Thyroid gland (tissue), 4 donors: ENCODE data around the gene PGLYRP1. TPM values are rescaled to one million over a fixed set of nuclear protein-coding genes. Genes with fewer than 3 reads are reported as not detected.
A peak's percentile ranks its signal among the peaks of the same experiment; 100 is the strongest.

Experiments used
- DNase-seq, 2 donors: peaks; one replicate each; pipeline ENCODE4 v3.0.0-alpha.2; 2019
- H3K27ac ChIP-seq, 3 donors: fragments of 200-600 bp; sonication (generic); 1 replicate in 2 of 3; 2 replicates in 1 of 3; pipeline ENCODE4 v1.5.1; 2016 to 2019; ENCODE audit warnings: mild to moderate bottlenecking in 1 of 3, moderate library complexity in 1 of 3
- H3K27me3 ChIP-seq: fragments of 200-600 bp; sonication (generic); one replicate; pipeline ENCODE4 v1.5.1; 2019
- H3K36me3 ChIP-seq, 2 donors: fragments of 200-600 bp; sonication (generic); one replicate each; pipeline ENCODE4 v1.5.1; 2016 to 2019
- H3K4me1 ChIP-seq, 2 donors: fragments of 200-600 bp; sonication (generic); one replicate each; pipeline ENCODE4 v1.5.1; 2017 to 2019
- H3K4me3 ChIP-seq, 3 donors: fragments of 200-600 bp; sonication (generic); replicated peaks in 1 of 3; 1 replicate in 2 of 3; 2 replicates in 1 of 3; pipeline ENCODE4 v1.5.1; 2016; ENCODE audit warnings: mild to moderate bottlenecking in 1 of 3
- H3K9me3 ChIP-seq: fragments of 200-600 bp; sonication (generic); one replicate; pipeline ENCODE4 v1.5.1; 2017
- CTCF ChIP-seq, 6 experiments: fragments of 200-600 bp in 3 of 6; fragments of 450-650 bp in 3 of 6; sonication (generic) in 3 of 6; IDR thresholded peaks; one replicate each; pipeline ENCODE4 v1.5.1; 2016 to 2019; ENCODE audit warnings: antibody characterized with exemption in 6 of 6, mild to moderate bottlenecking in 2 of 6, inconsistent platforms in 1 of 6, moderate library complexity in 1 of 6
- POLR2A ChIP-seq, 2 donors: fragments of 450-650 bp; IDR thresholded peaks; one replicate each; pipeline ENCODE4 v1.6.1; 2017; ENCODE audit warnings: antibody characterized with exemption in 2 of 2, mild to moderate bottlenecking in 2 of 2, moderate library complexity in 1 of 2
- WGBS, 2 donors: methylation state at CpG; one replicate each; pipeline ENCODE4 v1.1.5; 2017; 5-methylcytosine and 5-hydroxymethylcytosine counted together
- intact Hi-C: fragments of 100-400 bp; cut with DNase I; formaldehyde crosslinking; loops from one replicate; pipeline ENCODE4 v1.15.1; 2023
- total RNA-seq, 4 donors: library from RNA; depleted of rRNA; stranded (reverse); fragments of >200 nt; gene quantifications; one replicate each; pipeline ENCODE4 v1.2.3, GENCODE V29; 2016

Gene PGLYRP1
- total RNA-seq, 4 donors from 2014 or later, result 2.0 TPM; not detected in 3

DNA sequence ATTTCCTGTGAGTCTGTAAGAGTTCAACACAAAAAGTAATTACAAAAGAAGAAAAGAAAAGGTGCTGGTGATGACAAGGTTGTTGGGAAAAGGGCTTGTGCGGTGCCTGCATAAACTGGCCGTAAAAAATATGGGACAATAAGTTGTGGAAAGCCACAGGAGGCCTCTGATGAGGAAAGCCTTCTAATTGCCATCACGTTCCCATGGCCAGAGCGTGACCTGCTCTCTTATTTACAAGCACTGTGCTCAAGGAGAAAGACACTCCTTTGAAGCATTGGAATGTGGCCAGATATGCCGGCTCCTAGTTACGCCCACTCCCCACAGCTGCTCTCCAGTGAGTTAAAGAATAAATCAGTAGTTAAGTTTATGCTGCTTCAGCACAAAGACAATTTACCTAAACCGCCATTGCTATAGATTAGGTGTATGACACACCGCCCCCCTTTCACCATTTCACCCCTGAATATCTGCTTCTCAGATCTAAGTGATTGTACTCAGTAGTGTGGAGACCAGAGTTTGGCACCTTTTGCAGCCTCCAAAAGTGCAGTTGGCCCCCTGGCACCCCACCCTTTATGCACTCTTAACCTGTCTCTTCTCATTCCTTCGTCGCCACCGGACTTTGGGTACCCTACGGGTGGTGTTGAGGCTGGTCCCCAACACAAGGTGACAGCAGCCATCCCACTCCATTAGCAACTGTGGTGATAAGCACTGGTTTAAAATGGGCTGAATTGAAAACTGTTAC lies 8.1 kb upstream of the PGLYRP1 start:
- DNase-seq, result no peak
- no peak overlapping the region for H3K4me3 ChIP-seq
- 43 to 52% methylated on average over 12 of the region's 12 CpGs for WGBS, 2 donors
- no peaks in the 10 kb centered on the region for H3K36me3 ChIP-seq
- intact Hi-C loops, result loop anchor here (5.0 kb wide), 1 partner anchor 231 kb away; no protein-coding TSS in a partner anchor
- H3K4me1 ChIP-seq, result no peaks in the 10 kb centered on the region
- no peaks in the 10 kb centered on the region for H3K9me3 ChIP-seq
- no peaks in the 10 kb centered on the region for H3K27me3 ChIP-seq
- H3K27ac ChIP-seq, result no peak overlapping the region
- TF ChIP-seq CTCF (IDR thresholded peaks at IDR 0.05) (no peak), POLR2A (IDR thresholded peaks at IDR 0.05) (no peak)

GRCh38 chr19:46025835-46026234 lies 3.0 kb upstream of the PGLYRP1 start:
- DNase-seq, result no peak
- H3K36me3 ChIP-seq, result no peaks in the 10 kb centered on the region
- TF ChIP-seq POLR2A (IDR thresholded peaks at IDR 0.05), result no peak
- TF ChIP-seq CTCF (IDR thresholded peaks at IDR 0.05), result no peak
- intact Hi-C loops, result no loop called here
- H3K9me3 ChIP-seq, result no peaks in the 10 kb centered on the region
- 85 to 89% methylated on average over 3 of the region's 3 CpGs for WGBS, 2 donors
- no peaks in the 10 kb centered on the region for H3K27me3 ChIP-seq
- H3K4me3 ChIP-seq, result no peak overlapping the region
- H3K4me1 ChIP-seq, result no peaks in the 10 kb centered on the region
- H3K27ac ChIP-seq, result no peak overlapping the region

DNA sequence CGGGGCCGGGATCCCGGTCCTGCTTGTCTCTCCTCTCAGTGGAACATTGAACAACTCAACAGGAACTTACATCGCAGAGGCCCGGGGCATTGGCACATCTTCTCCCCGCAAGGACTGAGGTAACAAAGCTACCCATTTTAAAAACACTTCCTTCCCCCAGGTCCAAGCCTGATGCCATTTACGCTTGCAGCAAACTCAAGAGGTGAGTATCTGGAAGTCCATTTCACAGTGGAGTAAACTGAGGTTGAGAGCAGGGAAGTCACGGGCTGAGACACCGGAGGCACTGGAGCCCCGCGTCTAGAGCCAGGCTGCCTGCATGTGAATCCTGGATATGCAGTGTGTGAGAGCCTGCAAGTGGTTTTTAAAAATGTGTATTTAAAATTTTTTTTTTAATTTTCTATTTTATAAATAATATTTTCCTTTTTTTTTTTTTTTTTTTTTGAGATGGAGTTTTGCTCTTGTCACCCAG lies 492 bp upstream of the PGLYRP1 start:
- DNase-seq, result no peak
- Histone ChIP-seq H3K27me3 (no peaks in the 10 kb centered on the region), H3K36me3 (no peaks in the 10 kb centered on the region), H3K4me3 (no peak overlapping the region), H3K4me1 (no peaks in the 10 kb centered on the region), H3K9me3 (no peaks in the 10 kb centered on the region), H3K27ac (no peak overlapping the region)
- TF ChIP-seq CTCF (IDR thresholded peaks at IDR 0.05), result no peak
- TF ChIP-seq POLR2A (IDR thresholded peaks at IDR 0.05), result no peak
- 69 to 74% methylated on average over 9 of the region's 11 CpGs for WGBS, 2 donors
- intact Hi-C loops, result no loop called here

GRCh38 chr19:46022061-46022430 lies 807 bp downstream of the PGLYRP1 start:
- no peaks in the 10 kb centered on the region for H3K9me3 ChIP-seq
- no peaks in the 10 kb centered on the region for H3K4me1 ChIP-seq
- no peak overlapping the region for H3K4me3 ChIP-seq
- H3K27me3 ChIP-seq, result no peaks in the 10 kb centered on the region
- no peak for TF ChIP-seq POLR2A (IDR thresholded peaks at IDR 0.05)
- no peak for TF ChIP-seq CTCF (IDR thresholded peaks at IDR 0.05)
- 37 to 62% methylated on average over 1 to 9 of the region's 12 CpGs for WGBS, 2 donors
- no peaks in the 10 kb centered on the region for H3K36me3 ChIP-seq
- no peak overlapping the region for H3K27ac ChIP-seq
- DNase-seq, result no peak
- intact Hi-C loops, result no loop called here

DNA sequence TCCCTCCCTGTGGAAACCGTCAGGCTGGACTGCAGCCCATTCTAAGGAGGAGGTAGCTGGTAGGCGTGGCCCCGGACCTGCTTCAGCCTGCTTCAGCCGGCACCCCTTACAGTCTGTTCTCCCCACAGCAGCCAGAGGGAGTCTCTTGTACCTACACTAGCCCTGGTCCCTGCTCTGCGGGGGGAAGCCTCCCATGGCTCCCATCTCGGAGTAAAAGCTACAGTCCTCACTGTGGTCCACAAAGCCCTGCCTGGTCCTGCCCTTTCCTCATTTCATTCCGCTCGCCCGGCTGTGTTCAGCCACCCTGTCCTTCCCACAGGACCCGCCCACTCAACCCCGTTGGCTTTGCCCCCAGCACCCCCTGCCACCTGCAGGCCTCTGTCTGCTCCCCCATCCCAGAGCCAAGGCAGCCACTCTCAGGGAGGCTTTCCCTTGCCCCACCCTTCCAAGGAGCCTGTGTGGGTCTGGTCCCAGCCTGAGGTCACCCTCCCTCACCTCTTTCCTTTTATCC lies 1.3 kb downstream of the PGLYRP1 start:
- Histone ChIP-seq H3K9me3 (no peaks in the 10 kb centered on the region), H3K4me1 (no peaks in the 10 kb centered on the region), H3K36me3 (no peaks in the 10 kb centered on the region), H3K27me3 (no peaks in the 10 kb centered on the region), H3K27ac (no peak overlapping the region), H3K4me3 (no peak overlapping the region)
- WGBS, 2 donors, result 36 to 45% methylated on average over 6 to 11 of the region's 11 CpGs
- no peak for TF ChIP-seq CTCF (IDR thresholded peaks at IDR 0.05)
- TF ChIP-seq POLR2A (IDR thresholded peaks at IDR 0.05), result no peak
- peak; percentile 45 to 51 for DNase-seq
- intact Hi-C loops, result no loop called here
